H9 (cell line): ENCODE data around the gene MEPCE. TPM values are rescaled to one million over a fixed set of nuclear protein-coding genes. Genes with fewer than 3 reads are reported as not detected.
A peak's percentile ranks its signal among the peaks of the same experiment; 100 is the strongest.

ENCODE experiments used
- DNase-seq: peaks from one replicate; pipeline ENCODE4 v3.0.0-alpha.2; 2017
- H2AFZ ChIP-seq: one replicate; pipeline ENCODE4 v1.6.1; 2013; ENCODE audit warnings: mild to moderate bottlenecking, low read length, control low read depth, moderate library complexity
- H2AK5ac ChIP-seq: 2 replicates; pipeline ENCODE4 v1.6.1; 2013; ENCODE audit warnings: low read length, control low read depth, mixed read lengths; ENCODE audit not compliant: insufficient read length
- H2BK120ac ChIP-seq: one replicate; pipeline ENCODE4 v1.6.1; 2013; ENCODE audit warnings: low read depth, mild to moderate bottlenecking, low read length, control low read depth, inconsistent platforms; ENCODE audit not compliant: poor library complexity, severe bottlenecking
- H2BK12ac ChIP-seq: 2 replicates; pipeline ENCODE4 v1.6.1; 2013; ENCODE audit warnings: low read length, control low read depth, mixed read lengths, low read depth; ENCODE audit not compliant: insufficient read length
- H2BK15ac ChIP-seq: 2 replicates; pipeline ENCODE4 v1.6.1; 2013; ENCODE audit warnings: low read depth, low read length, control low read depth
- H2BK20ac ChIP-seq: one replicate; pipeline ENCODE4 v1.6.1; 2013; ENCODE audit warnings: low read depth, mild to moderate bottlenecking, low read length, control low read depth, inconsistent platforms; ENCODE audit not compliant: poor library complexity, severe bottlenecking
- H2BK5ac ChIP-seq: 2 replicates; pipeline ENCODE4 v1.6.1; 2013; ENCODE audit warnings: low read length, control low read depth, mixed read lengths; ENCODE audit not compliant: insufficient read length
- H3K14ac ChIP-seq: 2 replicates; pipeline ENCODE4 v1.6.1; 2013; ENCODE audit warnings: low read length, control low read depth; ENCODE audit not compliant: insufficient read depth
- H3K18ac ChIP-seq: 2 replicates; pipeline ENCODE4 v1.6.1; 2013; ENCODE audit warnings: low read depth, mild to moderate bottlenecking, mixed read lengths, low read length, control low read depth; ENCODE audit not compliant: insufficient read length
- H3K23ac ChIP-seq: 2 replicates; pipeline ENCODE4 v1.6.1; 2013; ENCODE audit warnings: low read length, control low read depth, mixed read lengths, low read depth; ENCODE audit not compliant: insufficient read length
- H3K23me2 ChIP-seq: 2 replicates; pipeline ENCODE4 v1.6.1; 2013; ENCODE audit warnings: low read depth, mild to moderate bottlenecking, mixed read lengths, low read length, control low read depth; ENCODE audit not compliant: insufficient read length, poor library complexity, severe bottlenecking
- H3K27ac ChIP-seq: 2 replicates; pipeline ENCODE4 v1.5.1; 2013; ENCODE audit warnings: low read length, control low read depth, mixed read lengths, low read depth; ENCODE audit not compliant: insufficient read length
- H3K27me3 ChIP-seq: 2 replicates; pipeline ENCODE4 v1.6.1; 2013; ENCODE audit warnings: low read length, control low read depth, inconsistent platforms; ENCODE audit not compliant: insufficient read depth
- H3K4ac ChIP-seq: 2 replicates; pipeline ENCODE4 v1.6.1; 2013; ENCODE audit warnings: low read depth, mild to moderate bottlenecking, control low read depth, inconsistent platforms, low read length, moderate library complexity
- H3K4me1 ChIP-seq: 2 replicates; pipeline ENCODE4 v1.6.1; 2013; ENCODE audit warnings: low read length, control low read depth, inconsistent platforms; ENCODE audit not compliant: insufficient read depth
- H3K4me2 ChIP-seq: 2 replicates; pipeline ENCODE4 v1.6.1; 2013; ENCODE audit warnings: low read length, control low read depth, mixed read lengths; ENCODE audit not compliant: insufficient read length, insufficient read depth
- H3K56ac ChIP-seq: 2 replicates; pipeline ENCODE4 v1.6.1; 2013; ENCODE audit warnings: low read depth, mild to moderate bottlenecking, mixed read lengths, low read length, control low read depth; ENCODE audit not compliant: insufficient read length
- H3K79me1 ChIP-seq: 2 replicates; pipeline ENCODE4 v1.6.1; 2013; ENCODE audit warnings: low read depth, mild to moderate bottlenecking, moderate library complexity, low read length, control low read depth, inconsistent platforms; ENCODE audit not compliant: insufficient read depth, poor library complexity, severe bottlenecking
- H3K79me2 ChIP-seq: 2 replicates; pipeline ENCODE4 v1.6.1; 2013; ENCODE audit warnings: low read length, control low read depth, inconsistent platforms; ENCODE audit not compliant: insufficient read depth
- H3K9ac ChIP-seq: 2 replicates; pipeline ENCODE4 v1.6.1; 2013; ENCODE audit warnings: low read length, control low read depth, mixed read lengths; ENCODE audit not compliant: insufficient read length; ENCODE audit errors: extremely low read depth
- H3K9me3 ChIP-seq: one replicate; pipeline ENCODE4 v1.6.1; 2013; ENCODE audit warnings: low read depth, low read length, inconsistent platforms; ENCODE audit not compliant: control insufficient read depth
- H3T11ph ChIP-seq: one replicate; pipeline ENCODE4 v1.6.1; 2013; ENCODE audit warnings: mild to moderate bottlenecking, low read length, control low read depth, inconsistent platforms
- H4K20me1 ChIP-seq: one replicate; pipeline ENCODE4 v1.6.1; 2013; ENCODE audit not compliant: control insufficient read depth, insufficient read length, insufficient read depth
- H4K5ac ChIP-seq: 2 replicates; pipeline ENCODE4 v1.6.1; 2013; ENCODE audit warnings: low read depth, mild to moderate bottlenecking, mixed read lengths, low read length, control low read depth; ENCODE audit not compliant: insufficient read length
- H4K8ac ChIP-seq: replicated peaks from 2 replicates; pipeline ENCODE4 v1.6.1; 2013; ENCODE audit warnings: low read length, control low read depth, mixed read lengths, low read depth; ENCODE audit not compliant: insufficient read length
- H4K91ac ChIP-seq: 2 replicates; pipeline ENCODE4 v1.6.1; 2013; ENCODE audit warnings: low read depth, mild to moderate bottlenecking, moderate library complexity, mixed read lengths, low read length, control low read depth; ENCODE audit not compliant: insufficient read length
- H3K27ac Mint-ChIP-seq, 3 experiments: 2 replicates in 2 of 3; 3 replicates in 1 of 3; pipeline ENCODE4 v1.8.0; 2020 to 2021; ENCODE audit warnings: mixed read lengths in 3 of 3, mild to moderate bottlenecking in 1 of 3, moderate library complexity in 1 of 3
- H3K27me3 Mint-ChIP-seq: 2 replicates; pipeline ENCODE4 v1.8.0; 2021; ENCODE audit warnings: low read depth, mild to moderate bottlenecking, moderate library complexity, mixed read lengths
- H3K36me3 Mint-ChIP-seq, 3 experiments: 2 replicates in 2 of 3; 3 replicates in 1 of 3; pipeline ENCODE4 v1.8.0; 2020 to 2021; ENCODE audit warnings: low read depth in 3 of 3, mixed read lengths in 3 of 3; ENCODE audit not compliant: insufficient read depth in 1 of 3
- H3K4me1 Mint-ChIP-seq, 2 experiments: 2 replicates each; pipeline ENCODE4 v1.8.0; 2020; ENCODE audit warnings: mixed read lengths in 2 of 2
- H3K4me3 Mint-ChIP-seq, 2 experiments: 2 replicates in 1 of 2; 3 replicates in 1 of 2; pipeline ENCODE4 v1.8.0; 2020 to 2021; ENCODE audit warnings: mild to moderate bottlenecking in 2 of 2, mixed read lengths in 2 of 2, moderate library complexity in 1 of 2
- H3K9me3 Mint-ChIP-seq, 2 experiments: 2 replicates in 1 of 2; 3 replicates in 1 of 2; pipeline ENCODE4 v1.8.0; 2020; ENCODE audit warnings: mild to moderate bottlenecking in 2 of 2, mixed read lengths in 2 of 2, moderate library complexity in 1 of 2
- CTCF ChIP-seq: fragments of 200-600 bp; sonication (generic); conservative IDR thresholded peaks from 3 replicates; pipeline ENCODE4 v1.8.0; 2021; ENCODE audit warnings: antibody characterized with exemption, mild to moderate bottlenecking
- WGBS: extraction: QIAGEN DNeasy Blood & Tissue Kit; methylation state at CpG from one replicate; pipeline ENCODE4 v1.1.7; 2013; ENCODE audit warnings: missing lambda C conversion rate, low lambda C conversion rate, mixed read lengths; ENCODE audit not compliant: insufficient read length; ENCODE audit errors: extremely low coverage; 5-methylcytosine and 5-hydroxymethylcytosine counted together
- total RNA-seq: library from RNA; stranded (reverse); gene quantifications from 2 replicates; pipeline ENCODE4 v1.2.1, GENCODE V29; 2021

The MEPCE gene
- total RNA-seq, 1 experiment from 2014 or later = 68.0 TPM

GRCh38 chr7:100434297-100435144 lies 4.9 kb downstream of the MEPCE start:
- Histone ChIP-seq H4K20me1 (no peaks in the 10 kb centered on the region), H3K79me2 (no peaks in the 10 kb centered on the region; the same call in 1 of the 2 replicates), H3K14ac (no peak overlapping the region), H3K27me3 (no peaks in the 10 kb centered on the region), H3K18ac (no peak overlapping the region), H3K79me1 (peaks cover 3% of the 10 kb centered on the region), H2BK120ac (no peak overlapping the region), H3K27ac (no peak overlapping the region), H4K91ac (no peak overlapping the region), H3K56ac (no peak overlapping the region), H3K9me3 (no peaks in the 10 kb centered on the region), H3K9ac (peak overlapping the region; percentile 63), H4K8ac (no peak overlapping the region), H3K4me1 (no peaks in the 10 kb centered on the region), H3K4ac (no peak overlapping the region), H3K23ac (no peak overlapping the region), H3K4me2 (peak overlapping the region; percentile 91), H3K23me2 (peaks cover 11% of the 10 kb centered on the region), H2BK5ac (no peak overlapping the region), H2AFZ (no peak overlapping the region), H4K5ac (no peak overlapping the region), H2BK12ac (no peak overlapping the region), H2BK20ac (no peak overlapping the region), H2BK15ac (no peak overlapping the region), H2AK5ac (no peak overlapping the region), H3T11ph (no peak overlapping the region)
- no peak for TF ChIP-seq CTCF
- H3K4me1 Mint-ChIP-seq = peaks cover 45 to 46% of the 10 kb centered on the region in 2 experiments
- H3K4me3 Mint-ChIP-seq = peak overlapping the region; percentile 87 to 96
- WGBS = no CpG with 5 or more reads among the region's 22 CpGs
- peaks cover 5% of the 10 kb centered on the region for H3K27me3 Mint-ChIP-seq
- H3K36me3 Mint-ChIP-seq = peaks cover 37 to 62% (median 39%) of the 10 kb centered on the region in 3 experiments
- peak overlapping the region; percentile 78 to 97 (median 95) for H3K27ac Mint-ChIP-seq
- DNase-seq = no peak
- H3K9me3 Mint-ChIP-seq = peaks cover 0 to 1% of the 10 kb centered on the region in 2 experiments; a peak in 1 of 5 replicates
